GM23338 (cell line): ENCODE results near the gene BRAF. TPM values are rescaled to one million over a fixed set of nuclear protein-coding genes. Genes with fewer than 3 reads are reported as not detected.

Experiments used
- ATAC-seq: fragments of 200-7000 bp; cut with Tn5 transposase; 3 replicates; pipeline ENCODE4 v1.9.1; 2020
- DNase-seq: peaks from one replicate; pipeline ENCODE4 v3.0.0-alpha.2; 2015; ENCODE audit warnings: low spot score
- H2AFZ ChIP-seq: fragments of 200-600 bp; sonication (generic); 2 replicates; pipeline ENCODE4 v1.8.0; 2016; ENCODE audit warnings: antibody characterized with exemption, mild to moderate bottlenecking, moderate library complexity
- H3F3A ChIP-seq: fragments of 200-600 bp; sonication (generic); replicated peaks from 2 replicates; pipeline ENCODE4 v1.8.0; 2017; ENCODE audit warnings: antibody characterized with exemption, mixed run types, low read depth
- H3K27ac ChIP-seq: fragments of 200-600 bp; sonication (generic); 2 replicates; pipeline ENCODE4 v1.6.1; 2016; ENCODE audit warnings: low read depth
- H3K27me3 ChIP-seq: fragments of 200-600 bp; sonication (generic); 2 replicates; pipeline ENCODE4 v1.8.0; 2016; ENCODE audit warnings: mild to moderate bottlenecking, mixed run types, moderate library complexity; ENCODE audit not compliant: insufficient read depth
- H3K36me3 ChIP-seq: fragments of 200-600 bp; sonication (generic); 2 replicates; pipeline ENCODE4 v1.8.0; 2016; ENCODE audit warnings: mild to moderate bottlenecking; ENCODE audit not compliant: insufficient read depth
- H3K4me1 ChIP-seq: fragments of 200-600 bp; sonication (generic); 2 replicates; pipeline ENCODE4 v1.8.0; 2016; ENCODE audit warnings: mild to moderate bottlenecking, moderate library complexity; ENCODE audit not compliant: insufficient read depth
- H3K4me2 ChIP-seq: fragments of 200-600 bp; sonication (generic); 2 replicates; pipeline ENCODE4 v1.7.1; 2017; ENCODE audit warnings: mixed run types
- H3K4me3 ChIP-seq: fragments of 200-600 bp; sonication (generic); 2 replicates; pipeline ENCODE4 v1.6.1; 2016; ENCODE audit warnings: mixed run types
- H3K79me2 ChIP-seq: fragments of 200-600 bp; sonication (generic); replicated peaks from 2 replicates; pipeline ENCODE4 v1.8.0; 2017; ENCODE audit warnings: mild to moderate bottlenecking; ENCODE audit not compliant: insufficient read depth
- H3K9me2 ChIP-seq: fragments of 200-600 bp; sonication (generic); 2 replicates; pipeline ENCODE4 v1.8.0; 2017; ENCODE audit not compliant: insufficient read depth
- H4K20me1 ChIP-seq: fragments of 200-600 bp; sonication (generic); replicated peaks from 2 replicates; pipeline ENCODE4 v1.8.0; 2017; ENCODE audit warnings: mild to moderate bottlenecking; ENCODE audit not compliant: insufficient read depth
- H3K27ac Mint-ChIP-seq: 2 replicates; pipeline ENCODE4 v1.8.0; 2020; ENCODE audit warnings: inconsistent platforms, mild to moderate bottlenecking, moderate library complexity, mixed read lengths
- H3K27me3 Mint-ChIP-seq: 3 replicates; pipeline ENCODE4 v1.8.0; 2022; ENCODE audit warnings: low read depth, mild to moderate bottlenecking, moderate library complexity, mixed read lengths, inconsistent platforms; ENCODE audit not compliant: insufficient read depth, poor library complexity
- H3K36me3 Mint-ChIP-seq: 3 replicates; pipeline ENCODE4 v1.8.0; 2021; ENCODE audit warnings: low read depth, mild to moderate bottlenecking, inconsistent platforms, moderate library complexity, mixed read lengths
- H3K4me1 Mint-ChIP-seq: 3 replicates; pipeline ENCODE4 v1.8.0; 2020; ENCODE audit warnings: mild to moderate bottlenecking, inconsistent platforms, mixed read lengths
- H3K4me3 Mint-ChIP-seq: 3 replicates; pipeline ENCODE4 v1.8.0; 2021; ENCODE audit warnings: moderate library complexity, mild to moderate bottlenecking, inconsistent platforms, mixed read lengths
- H3K9me3 Mint-ChIP-seq: 3 replicates; pipeline ENCODE4 v1.8.0; 2020; ENCODE audit warnings: moderate library complexity, mild to moderate bottlenecking, inconsistent platforms, mixed read lengths
- CREB1 ChIP-seq: fragments of 250-450 bp; sonication (Bioruptor Pico); IDR thresholded peaks from 2 replicates; pipeline ENCODE4 v1.5.0; 2020; ENCODE audit warnings: low read depth, mild to moderate bottlenecking, moderate library complexity
- CTCF ChIP-seq, 2 experiments: fragments of 200-600 bp in 1 of 2; sonication (generic) in 1 of 2; conservative IDR thresholded peaks; 2 replicates each; pipeline versions ENCODE4 v1.5.1 to v1.6.1; 2016 to 2017; ENCODE audit warnings: antibody characterized with exemption in 2 of 2, low read depth in 2 of 2, mild to moderate bottlenecking in 2 of 2, moderate library complexity in 1 of 2
- ETS1 ChIP-seq: IDR thresholded peaks from 2 replicates; pipeline ENCODE4 v1.6.1; 2016; ENCODE audit warnings: antibody characterized with exemption
- EZH2 ChIP-seq: fragments of 200-600 bp; sonication (generic); IDR thresholded peaks from one replicate; pipeline ENCODE4 v1.8.0; 2017; ENCODE audit warnings: antibody characterized with exemption, mild to moderate bottlenecking, low read depth; ENCODE audit not compliant: unreplicated experiment
- EZH2phosphoT487 ChIP-seq: fragments of 200-600 bp; sonication (generic); IDR thresholded peaks from one replicate; pipeline ENCODE4 v1.8.1; 2018; ENCODE audit warnings: antibody characterized with exemption; ENCODE audit not compliant: unreplicated experiment
- JUNB ChIP-seq: IDR thresholded peaks from one replicate; pipeline ENCODE4 v1.6.1; 2016; ENCODE audit warnings: antibody characterized with exemption; ENCODE audit not compliant: unreplicated experiment
- NANOG ChIP-seq: IDR thresholded peaks from 2 replicates; pipeline ENCODE4 v1.6.1; 2016; ENCODE audit warnings: antibody characterized with exemption, borderline replicate concordance
- POLR2AphosphoS5 ChIP-seq: IDR thresholded peaks from 2 replicates; pipeline ENCODE4 v1.6.1; 2016; ENCODE audit warnings: antibody characterized with exemption, low read depth
- REST ChIP-seq: IDR thresholded peaks from one replicate; pipeline ENCODE4 v1.6.1; 2018; ENCODE audit warnings: antibody characterized with exemption; ENCODE audit not compliant: unreplicated experiment
- STAT1 ChIP-seq: IDR thresholded peaks from one replicate; pipeline ENCODE4 v1.6.1; 2016; ENCODE audit warnings: antibody characterized with exemption; ENCODE audit not compliant: unreplicated experiment
- ZNF114 ChIP-seq: fragments of 250-450 bp; sonication (Bioruptor Pico); IDR thresholded peaks from 2 replicates; pipeline ENCODE4 v1.5.0; 2020; ENCODE audit warnings: mild to moderate bottlenecking, moderate library complexity
- ZNF331 ChIP-seq: fragments of 250-450 bp; sonication (Bioruptor Pico); IDR thresholded peaks from 2 replicates; pipeline ENCODE4 v1.5.0; 2020; ENCODE audit warnings: low read depth, mild to moderate bottlenecking, moderate library complexity
- ZNF462 ChIP-seq: fragments of 250-450 bp; sonication (Bioruptor Pico); IDR thresholded peaks from 2 replicates; pipeline ENCODE4 v1.5.0; 2020; ENCODE audit warnings: mild to moderate bottlenecking, moderate library complexity
- polyA plus RNA-seq: library from polyadenylated mRNA; unstranded; fragments of >200 nt; fragmentation: Nextera tagmentation; extraction: Ambion mirVana; gene quantifications from 2 replicates; pipeline ENCODE4 v1.2.1, GENCODE V29; 2016
- total RNA-seq: library from RNA; depleted of rRNA; stranded (reverse); fragments of >200 nt; shearing (Covaris generic); gene quantifications from 2 replicates; pipeline ENCODE4 v1.2.3, GENCODE V29; 2014

Gene BRAF
- total and polyA plus RNA-seq, 2 experiments from 2014 or later = 14.6 to 36.8 TPM

DNA sequence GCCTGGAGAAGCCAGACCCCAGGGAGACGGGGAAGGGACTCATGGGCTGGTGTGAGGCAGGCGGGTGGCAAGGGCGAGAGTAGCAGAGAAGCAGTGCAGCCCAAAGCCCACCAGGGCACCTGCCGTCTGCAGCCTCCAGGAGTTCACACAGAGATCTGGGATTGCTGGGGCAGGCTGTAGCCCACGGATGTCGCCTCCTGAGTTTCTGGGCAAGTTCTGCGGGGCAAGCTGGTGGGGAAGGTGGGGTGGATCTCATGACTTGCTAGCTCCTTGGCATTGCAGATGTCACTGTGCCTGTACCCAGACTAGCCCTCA is 246.0 kb downstream of the BRAF start:
- peaks cover 9% of the 10 kb centered on the region for H3K27me3 Mint-ChIP-seq
- H3K36me3 Mint-ChIP-seq = 0 out of 3 replicates have a peak, but pooled peaks cover 5% of the 10 kb centered on the region

More for the DNA sequence above, 246.0 kb downstream of the BRAF start:
- Histone ChIP-seq H4K20me1 (peaks cover 6% of the 10 kb centered on the region; the same call in 1 of the 2 replicates), H3K27ac (no peak overlapping the region), H3K36me3 (no peaks in the 10 kb centered on the region; the same call in 1 of the 2 replicates), H3K27me3 (0 out of 2 replicates have a peak, but pooled peaks cover 5% of the 10 kb centered on the region), H3K4me3 (no peak overlapping the region), H3K4me1 (peaks cover 6% of the 10 kb centered on the region; the same call in 1 of the 2 replicates), H3K4me2 (no peak overlapping the region), H3K9me2 (no peaks in the 10 kb centered on the region), H3K79me2 (no peaks in the 10 kb centered on the region), H2AFZ (no peak overlapping the region), H3F3A (no peaks in the 10 kb centered on the region)
- Mint-ChIP-seq H3K27ac (no peak overlapping the region), H3K4me3 (no peak overlapping the region), H3K9me3 (no peaks in the 10 kb centered on the region), H3K4me1 (peaks cover under 1% of the 10 kb centered on the region; the same call in 1 of the 3 replicates)
- TF ChIP-seq ZNF462 (CRISPR knock-in tag) (no peak), NANOG (no peak), CREB1 (CRISPR knock-in tag) (no peak), STAT1 (no peak), ZNF331 (no peak), ETS1 (no peak), CTCF (conservative IDR thresholded peaks at IDR 0.05; ENCODE audit: low read depth in 2 of 2) (no peak), ZNF114 (CRISPR knock-in tag) (no peak), JUNB (no peak), EZH2phosphoT487 (no peak), REST (no peak), EZH2 (no peak), POLR2AphosphoS5 (no peak)
- ATAC-seq = no peak
- DNase-seq = no peak
